Measurements from ENCODE around the gene OR9Q1.

The OR9Q1 gene

DNA sequence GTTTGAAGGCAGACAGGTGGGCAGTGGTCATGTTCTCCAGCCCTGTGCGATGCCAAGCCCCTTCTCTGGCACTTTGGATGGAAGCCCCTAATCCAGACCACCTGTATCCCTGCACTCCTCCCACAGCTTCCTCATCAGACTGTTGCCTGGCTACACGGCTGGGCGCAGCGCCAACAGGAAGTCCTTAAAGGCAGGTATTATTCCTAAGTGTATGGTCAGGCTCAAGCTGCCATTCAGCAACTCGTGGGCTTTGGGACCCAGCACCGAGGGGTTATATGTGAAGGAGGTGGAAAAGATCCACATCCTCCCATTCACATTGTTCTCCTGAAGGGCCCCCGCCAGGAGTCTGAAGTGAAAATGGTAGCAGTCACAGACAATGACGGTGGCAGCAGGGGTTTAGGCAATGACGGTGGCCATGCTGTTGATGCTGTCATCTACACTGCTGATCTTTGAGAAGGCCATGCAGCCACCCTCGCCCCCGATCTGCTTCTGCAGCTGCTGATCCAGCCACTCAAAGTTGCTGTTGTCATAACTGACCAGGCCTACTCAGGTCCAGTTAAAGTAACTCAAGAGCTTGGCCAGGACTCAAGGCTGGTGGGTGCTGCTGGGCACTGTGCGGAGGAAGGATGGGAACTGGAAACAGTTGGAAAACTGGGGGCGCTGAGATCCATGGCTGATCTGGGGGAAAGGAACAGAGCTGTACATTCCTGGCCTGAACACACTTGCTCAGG is 34.8 kb downstream of the OR9Q1 start:
- no peak for TF ChIP-seq POLR2A (IDR thresholded peaks at IDR 0.05; ENCODE audit: low read depth, low read length)
- no peak for FAIRE-seq
- DNase-seq (ENCODE audit: insufficient read length, low spot score), result no peak

DNA sequence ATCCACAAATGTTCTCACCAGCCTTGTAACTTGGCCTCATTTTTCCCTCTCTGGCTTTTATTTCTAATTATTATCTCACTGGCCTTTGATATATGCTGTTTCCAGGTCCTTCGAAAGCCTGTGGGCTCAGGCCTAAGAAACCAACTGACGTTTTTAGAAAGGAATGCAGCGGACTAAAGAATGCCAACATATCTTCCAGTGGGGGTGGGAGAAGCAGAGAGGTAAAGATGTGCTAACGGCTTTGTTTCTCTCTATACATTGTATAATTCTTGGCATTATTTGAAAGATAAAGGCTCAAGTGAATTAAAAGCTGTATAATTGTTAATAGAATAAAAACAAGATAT is 35.3 kb downstream of the OR9Q1 start:
- peak; percentile 42 for DNase-seq (ENCODE audit: insufficient read length, low spot score)
- FAIRE-seq, result no peak
- TF ChIP-seq POLR2A (IDR thresholded peaks at IDR 0.05; ENCODE audit: low read depth, low read length), result no peak

DNA sequence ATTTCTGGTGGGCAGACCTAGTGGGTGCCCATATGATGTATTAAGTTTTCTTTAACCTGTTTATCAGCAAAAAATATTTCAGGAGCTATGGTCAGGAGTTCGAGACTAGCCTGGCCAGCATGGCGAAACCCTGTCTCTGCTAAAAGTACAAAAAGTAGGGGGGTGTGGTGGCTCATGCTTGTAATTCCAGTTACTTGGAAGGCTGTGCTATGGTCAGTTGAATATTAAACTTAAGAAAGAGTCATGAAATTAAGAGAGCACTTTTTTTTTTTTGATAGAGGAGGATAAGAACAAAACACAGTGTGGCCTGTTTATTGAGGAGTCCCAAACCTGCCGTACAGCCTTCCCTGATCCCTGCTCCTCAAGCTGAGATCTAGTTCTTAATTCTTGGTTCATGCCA is 36.9 kb downstream of the OR9Q1 start:
- no peak for TF ChIP-seq POLR2A (IDR thresholded peaks at IDR 0.05; ENCODE audit: low read depth, low read length)
- no peak for DNase-seq (ENCODE audit: insufficient read length, low spot score)
- FAIRE-seq, result no peak

DNA sequence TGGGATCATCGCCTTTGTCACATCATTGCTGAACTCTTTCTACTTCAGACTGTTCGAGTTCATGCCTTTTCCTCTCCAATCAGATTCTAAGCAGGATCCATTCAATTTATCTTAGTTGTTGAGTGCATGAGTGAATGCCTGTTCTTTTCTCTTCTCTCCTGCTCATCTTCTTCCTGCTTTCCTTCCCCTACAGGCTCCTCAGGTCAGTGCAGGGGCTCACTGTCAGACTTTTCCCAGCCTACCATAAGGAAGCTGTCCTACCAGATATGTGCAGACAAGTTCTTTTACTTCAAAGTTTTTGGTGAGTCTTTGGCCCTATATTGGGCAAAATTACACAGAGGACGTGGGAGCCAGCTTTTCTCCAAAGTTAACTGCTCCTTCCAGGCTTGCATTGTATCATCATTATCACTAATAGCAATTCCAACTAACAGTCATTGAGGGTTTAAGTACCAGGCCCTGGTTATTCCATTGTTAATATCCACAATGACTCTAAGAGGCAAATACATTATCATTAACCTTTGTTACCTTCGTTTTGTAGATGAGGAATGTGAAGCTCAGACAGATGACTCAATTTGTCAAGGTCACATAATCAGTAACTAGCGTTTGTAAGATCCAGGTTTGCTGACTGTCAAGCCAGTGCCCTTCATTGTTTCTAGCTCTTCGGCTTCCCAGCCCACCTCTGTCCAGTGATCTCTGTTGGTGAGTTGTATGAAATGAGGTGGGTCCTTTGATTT is 37.4 kb downstream of the OR9Q1 start:
- no peak for TF ChIP-seq POLR2A (IDR thresholded peaks at IDR 0.05; ENCODE audit: low read depth, low read length)
- DNase-seq (ENCODE audit: insufficient read length, low spot score) (no peak), FAIRE-seq (no peak)

DNA sequence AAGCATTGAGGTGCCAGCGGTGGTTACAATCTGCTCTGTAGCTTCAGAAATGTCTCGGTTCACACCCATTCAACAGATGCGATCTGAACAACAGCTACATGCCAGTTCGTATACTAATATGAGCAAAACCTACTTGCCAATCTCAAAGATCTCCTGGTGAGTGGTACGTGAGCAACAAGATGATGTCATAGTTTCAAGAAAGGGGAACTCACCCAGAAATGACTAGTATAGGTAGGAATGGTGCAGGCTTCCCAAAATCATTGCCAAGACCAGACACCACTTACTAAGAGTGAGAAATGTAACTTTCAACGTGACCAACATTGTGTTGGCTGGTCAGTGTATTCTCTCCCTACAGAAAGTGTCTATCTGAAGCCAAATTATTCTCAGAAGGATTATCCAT is 38.1 kb downstream of the OR9Q1 start:
- no peak for TF ChIP-seq POLR2A (IDR thresholded peaks at IDR 0.05; ENCODE audit: low read depth, low read length)
- FAIRE-seq (peak; percentile 52), DNase-seq (ENCODE audit: insufficient read length, low spot score) (peak; percentile 23)

DNA sequence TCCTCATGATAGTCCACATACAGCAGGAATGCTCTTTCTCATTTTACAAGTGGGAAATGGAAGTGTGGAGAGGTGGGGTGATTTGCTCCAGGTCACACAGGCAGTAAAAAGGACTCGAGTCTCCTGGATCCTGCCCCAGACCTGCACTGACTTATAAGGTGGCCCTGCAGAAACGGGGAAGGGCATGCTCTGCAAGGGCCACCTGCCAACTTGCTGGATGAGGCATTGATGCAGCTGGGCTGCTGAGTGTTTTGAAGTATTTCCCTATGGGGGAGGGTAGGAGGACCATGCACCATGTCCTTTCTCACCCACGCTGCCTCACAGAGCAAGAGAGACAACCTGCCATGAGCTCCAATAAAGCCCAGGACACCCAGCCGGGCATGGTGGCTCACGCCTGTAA is 44.0 kb downstream of the OR9Q1 start:
- DNase-seq (ENCODE audit: insufficient read length, low spot score) (no peak), FAIRE-seq (no peak)
- no peak for TF ChIP-seq POLR2A (IDR thresholded peaks at IDR 0.05; ENCODE audit: low read depth, low read length)

DNA sequence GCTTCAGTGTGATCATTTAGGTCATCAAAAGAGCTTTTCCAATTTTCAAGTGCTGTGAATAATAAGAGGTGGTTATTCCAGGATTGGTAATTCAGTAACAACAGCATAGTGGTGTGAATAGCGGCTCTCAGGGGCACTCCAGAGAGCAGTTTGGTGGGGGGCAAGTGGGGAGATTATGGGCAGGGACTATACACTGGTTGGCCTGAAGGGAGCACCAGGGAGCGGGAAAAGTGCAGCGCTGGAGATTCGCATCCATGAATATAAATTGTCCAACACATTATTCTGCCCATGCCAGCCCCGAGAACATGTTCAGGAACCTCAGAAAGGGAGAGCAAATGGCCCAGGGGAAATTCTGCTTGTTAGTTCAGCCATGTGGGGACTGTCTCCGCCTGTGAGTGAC is 45.0 kb downstream of the OR9Q1 start:
- no peak for FAIRE-seq

DNA sequence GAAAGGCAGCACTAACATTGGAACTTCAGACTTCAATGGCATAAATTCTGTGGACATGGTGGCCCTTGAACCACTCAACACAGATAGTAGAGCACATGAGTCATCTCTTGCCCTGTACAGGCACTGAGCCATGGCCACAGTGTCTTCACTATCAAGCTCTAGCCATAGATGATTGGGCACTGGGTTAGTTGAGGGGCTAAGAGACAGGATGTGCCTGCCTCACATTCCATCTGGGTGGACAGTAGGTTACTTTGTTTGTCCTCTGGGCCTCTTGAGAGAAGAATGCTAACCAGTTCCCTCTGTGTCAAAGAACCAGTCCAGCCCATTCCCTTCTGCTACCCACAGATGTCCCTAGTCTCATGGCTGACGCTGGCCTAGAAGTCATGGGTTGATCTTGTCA is 46.9 kb downstream of the OR9Q1 start:
- TF ChIP-seq POLR2A (IDR thresholded peaks at IDR 0.05; ENCODE audit: low read depth, low read length), result no peak
- DNase-seq (ENCODE audit: insufficient read length, low spot score) (no peak), FAIRE-seq (no peak)

More for the DNA sequence above, 45.0 kb downstream of the OR9Q1 start:
- no peak for TF ChIP-seq POLR2A (IDR thresholded peaks at IDR 0.05; ENCODE audit: low read depth, low read length)
- DNase-seq (ENCODE audit: insufficient read length, low spot score), result no peak

DNA sequence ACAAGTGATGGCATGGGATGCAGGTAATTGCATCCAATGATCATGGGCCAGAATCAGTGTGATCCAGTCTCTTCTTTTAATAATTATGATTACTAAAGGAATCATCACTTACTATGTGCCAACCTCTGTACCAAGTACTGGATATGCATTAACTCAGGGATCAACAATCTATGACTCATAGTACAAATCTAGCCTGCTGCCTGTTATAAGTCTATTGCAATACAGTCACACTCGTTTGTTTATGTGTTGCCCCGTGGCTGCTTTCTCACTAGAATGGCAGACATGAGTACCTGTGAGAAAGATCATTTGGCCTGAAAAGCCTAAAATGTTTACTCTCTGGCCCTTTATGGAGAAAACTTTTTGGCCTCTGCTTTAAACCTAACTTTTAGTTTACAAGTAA is 52.1 kb downstream of the OR9Q1 start:
- DNase-seq (ENCODE audit: insufficient read length, low spot score) (no peak), FAIRE-seq (peak; percentile 57)
- no peak for TF ChIP-seq POLR2A (IDR thresholded peaks at IDR 0.05; ENCODE audit: low read depth, low read length)

DNA sequence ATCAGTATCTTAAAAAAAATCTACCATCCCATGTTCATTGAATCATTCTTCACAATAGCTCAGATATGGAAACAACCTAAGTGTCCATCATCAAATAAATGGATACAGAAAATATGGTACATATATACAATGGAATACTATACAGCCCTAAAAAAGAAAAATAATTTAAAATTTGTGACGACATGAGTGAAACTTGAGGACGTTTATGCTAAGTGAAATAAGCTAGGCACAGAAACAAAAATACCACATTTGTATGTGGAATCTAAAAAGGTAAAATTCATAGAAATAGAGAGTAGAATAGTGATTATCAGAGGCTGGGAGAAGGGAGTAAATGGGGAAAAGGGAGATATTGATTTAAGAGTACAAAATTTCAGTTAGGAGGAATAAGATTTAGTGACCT is 62.8 kb downstream of the OR9Q1 start:
- DNase-seq (ENCODE audit: insufficient read length, low spot score) (no peak), FAIRE-seq (no peak)
- TF ChIP-seq POLR2A (IDR thresholded peaks at IDR 0.05; ENCODE audit: low read depth, low read length), result no peak

DNA sequence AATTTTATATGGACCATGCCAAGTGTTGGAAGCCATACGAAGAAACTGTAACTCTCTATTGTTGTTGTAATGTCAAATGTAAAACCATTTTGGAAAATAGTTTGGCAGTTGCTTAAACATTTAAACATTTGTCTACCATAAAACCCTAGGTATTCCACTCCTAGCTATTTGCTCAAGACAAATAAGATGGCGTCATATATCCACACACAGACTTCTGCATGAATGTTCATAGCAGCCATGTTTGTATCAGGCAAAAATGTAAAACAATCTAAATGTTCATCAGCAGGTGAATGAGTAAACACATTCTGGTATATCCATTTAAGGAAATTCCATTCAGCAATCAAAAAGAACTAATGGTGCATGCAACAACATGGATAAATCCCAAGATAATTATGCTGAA is 73.8 kb downstream of the OR9Q1 start:
- DNase-seq (ENCODE audit: insufficient read length, low spot score), result no peak
- TF ChIP-seq POLR2A (IDR thresholded peaks at IDR 0.05; ENCODE audit: low read depth, low read length), result no peak
- FAIRE-seq, result no peak

DNA sequence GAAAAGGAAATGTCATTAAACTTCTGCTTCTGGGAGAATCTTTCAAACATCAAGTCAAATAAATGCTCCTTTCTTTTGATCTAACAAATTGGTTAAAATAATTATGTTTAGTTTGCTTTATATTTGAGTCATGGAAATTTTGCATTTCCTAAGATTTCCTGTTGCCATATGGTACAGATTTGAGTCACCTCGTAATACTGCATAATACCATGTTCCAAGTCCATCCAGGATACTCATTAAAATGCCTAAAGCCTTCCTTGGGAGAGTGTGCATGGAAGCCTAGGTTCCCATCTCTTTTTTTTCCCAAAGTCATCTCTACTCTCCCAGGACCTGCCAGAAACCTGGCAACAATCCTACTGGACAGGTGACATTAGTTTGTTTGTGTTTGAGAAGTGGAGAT is 97.4 kb downstream of the OR9Q1 start:
- no peak for FAIRE-seq
- TF ChIP-seq POLR2A (IDR thresholded peaks at IDR 0.05; ENCODE audit: low read depth, low read length), result no peak
- DNase-seq (ENCODE audit: insufficient read length, low spot score), result no peak

DNA sequence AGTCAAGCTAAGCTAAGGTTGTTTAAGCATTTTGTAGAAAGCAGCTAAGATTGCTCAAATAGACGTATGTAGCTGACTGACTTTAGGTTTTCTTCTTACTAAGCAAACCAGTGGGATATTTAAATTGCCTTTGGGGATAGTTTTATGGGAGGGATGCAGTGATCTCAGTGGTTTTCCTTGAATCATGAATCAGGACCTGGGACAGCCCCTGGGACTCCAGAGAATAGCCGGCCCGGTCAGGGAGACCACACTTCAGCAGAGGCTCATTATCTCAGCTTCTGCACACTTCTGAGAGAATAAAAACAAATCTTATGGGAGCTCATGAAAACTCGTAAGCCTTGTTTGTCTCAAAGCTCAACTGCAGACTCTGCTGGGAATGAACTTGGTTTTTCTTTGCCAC is 101.8 kb downstream of the OR9Q1 start, which contains the start of gene OR9I1:
TSS of gene OR9I1 (minus strand) at position 62 of the 400 bp plus-strand sequence. CDS start 6,086 bp downstream, outside the sequence.
- DNase-seq (ENCODE audit: insufficient read length, low spot score) (no peak), FAIRE-seq (no peak)
- no peak for TF ChIP-seq POLR2A (IDR thresholded peaks at IDR 0.05; ENCODE audit: low read depth, low read length)

DNA sequence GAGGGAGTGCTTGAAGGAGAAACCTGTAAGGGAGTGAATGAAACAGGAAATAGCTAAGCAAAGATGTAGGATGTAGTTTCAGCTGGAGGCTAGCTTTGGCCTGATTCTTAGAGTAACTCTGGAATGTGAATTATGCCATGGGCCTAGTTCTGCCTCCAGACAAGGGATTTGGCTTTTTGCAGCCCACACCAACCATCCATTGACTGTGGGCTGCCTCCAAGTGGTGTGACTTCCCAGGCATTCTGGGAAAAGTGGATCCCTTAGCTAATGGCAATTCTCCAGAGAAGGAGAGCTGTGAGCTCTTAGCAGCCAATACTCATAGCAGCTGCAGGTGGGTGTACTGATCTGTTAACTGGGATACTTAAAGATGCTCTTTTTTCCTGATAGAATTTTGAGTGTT is 103.7 kb downstream of the OR9Q1 start:
- TF ChIP-seq POLR2A (IDR thresholded peaks at IDR 0.05; ENCODE audit: low read depth, low read length), result no peak
- DNase-seq (ENCODE audit: insufficient read length, low spot score) (no peak), FAIRE-seq (no peak)

Data from H54 (cell line).